IPS-11a (cell line): ENCODE measurements around the gene GPATCH2L.

Experiments
- H3K4me3 ChIP-seq: one replicate; pipeline ENCODE4 v1.5.1; 2013; ENCODE audit warnings: low read depth, low read length, control low read depth

Gene GPATCH2L

GRCh38 chr14:76195003-76195402 lies 43.3 kb downstream of the GPATCH2L start:
- H3K4me3 ChIP-seq: no peak overlapping the region

GRCh38 chr14:76196980-76197695 lies 45.4 kb downstream of the GPATCH2L start:
- H3K4me3 ChIP-seq: no peak overlapping the region

GRCh38 chr14:76201162-76201561 lies 49.4 kb downstream of the GPATCH2L start:
- no peak overlapping the region for H3K4me3 ChIP-seq

- H3K4me3 ChIP-seq: no peak overlapping the region
Observed at GRCh38 chr14:76203086-76204001, 51.6 kb downstream of the GPATCH2L start.

GRCh38 chr14:76204461-76205230 lies 52.9 kb downstream of the GPATCH2L start:
- H3K4me3 ChIP-seq: no peak overlapping the region

GRCh38 chr14:76205708-76206107 lies 54.0 kb downstream of the GPATCH2L start:
- H3K4me3 ChIP-seq: no peak overlapping the region

GRCh38 chr14:76208340-76208739 lies 56.6 kb downstream of the GPATCH2L start:
- no peak overlapping the region for H3K4me3 ChIP-seq

GRCh38 chr14:76212242-76212641 lies 60.5 kb downstream of the GPATCH2L start:
- no peak overlapping the region for H3K4me3 ChIP-seq

GRCh38 chr14:76217179-76217578 lies 65.5 kb downstream of the GPATCH2L start:
- H3K4me3 ChIP-seq: no peak overlapping the region

- no peak overlapping the region for H3K4me3 ChIP-seq
Observed at GRCh38 chr14:76218662-76219061, 66.9 kb downstream of the GPATCH2L start.

- no peak overlapping the region for H3K4me3 ChIP-seq
Observed at GRCh38 chr14:76219873-76220272, 68.2 kb downstream of the GPATCH2L start.

GRCh38 chr14:76227450-76228050 lies 75.8 kb downstream of the GPATCH2L start:
- H3K4me3 ChIP-seq: no peak overlapping the region

- no peak overlapping the region for H3K4me3 ChIP-seq
Observed at GRCh38 chr14:76228138-76228537, 76.4 kb downstream of the GPATCH2L start.

- no peak overlapping the region for H3K4me3 ChIP-seq
Observed at GRCh38 chr14:76232800-76233199, 81.1 kb downstream of the GPATCH2L start.

- H3K4me3 ChIP-seq: no peak overlapping the region
Observed at GRCh38 chr14:76235628-76236027, 83.9 kb downstream of the GPATCH2L start.

- H3K4me3 ChIP-seq: no peak overlapping the region
Observed at GRCh38 chr14:76236172-76237130, 84.7 kb downstream of the GPATCH2L start.

- no peak overlapping the region for H3K4me3 ChIP-seq
Observed at GRCh38 chr14:76237349-76237990, 85.7 kb downstream of the GPATCH2L start.

- H3K4me3 ChIP-seq: no peak overlapping the region
Observed at GRCh38 chr14:76245097-76245496, 93.4 kb downstream of the GPATCH2L start.

GRCh38 chr14:76250302-76250701 lies 98.6 kb downstream of the GPATCH2L start:
- no peak overlapping the region for H3K4me3 ChIP-seq
